Activated B cell treated with CpG ODN at 0.5 μM for 24 hours (primary cell): Measurements from ENCODE around the gene DIP2C. TPM values are rescaled to one million over a fixed set of nuclear protein-coding genes. Genes with fewer than 3 reads are reported as not detected.

Experiments
- ATAC-seq: fragments of 200-7000 bp; cut with Tn5 transposase; one replicate; pipeline ENCODE4 v1.10.0; 2021; ENCODE audit warnings: low read depth, mild to moderate bottlenecking, moderate library complexity
- CTCF ChIA-PET: fragments of 350-600 bp; sonication (Branson Sonifier 250); formaldehyde crosslinking; loops from one replicate; lab custom pipeline; 2021; ENCODE audit warnings: antibody characterized with exemption; lab: Charles Lee
- POLR2A ChIA-PET: fragments of 350-600 bp; sonication (Branson Sonifier 250); formaldehyde crosslinking; loops from one replicate; lab custom pipeline; 2021; ENCODE audit warnings: antibody characterized with exemption; lab: Charles Lee
- DNase-seq: peaks from one replicate; pipeline ENCODE4 v3.0.0; 2022
- H3K27ac Mint-ChIP-seq: one replicate; pipeline ENCODE4 v1.8.0; 2020; ENCODE audit warnings: mixed read lengths
- H3K27me3 Mint-ChIP-seq: one replicate; pipeline ENCODE4 v1.8.0; 2021; ENCODE audit warnings: mixed read lengths
- H3K36me3 Mint-ChIP-seq: one replicate; pipeline ENCODE4 v1.8.0; 2021; ENCODE audit warnings: low read depth, mixed read lengths
- H3K4me1 Mint-ChIP-seq: one replicate; pipeline ENCODE4 v1.8.0; 2021; ENCODE audit warnings: mixed read lengths
- H3K4me3 Mint-ChIP-seq: one replicate; pipeline ENCODE4 v1.8.0; 2020; ENCODE audit warnings: mild to moderate bottlenecking, mixed read lengths
- H3K9me3 Mint-ChIP-seq: one replicate; pipeline ENCODE4 v1.8.0; 2020; ENCODE audit warnings: mixed read lengths
- intact Hi-C: fragments of 100-400 bp; cut with micrococcal nuclease; formaldehyde crosslinking; loops from one replicate; pipeline ENCODE4 v1.15.1; 2024
- total RNA-seq: library from RNA; stranded (reverse); gene quantifications from 2 replicates; pipeline ENCODE4 v1.2.3, GENCODE V29; 2022
- TF ChIP-seq, protein P1 (sequence below): fragments of 200-600 bp; IDR thresholded peaks from one replicate; pipeline ENCODE4 v1.8.0; 2022; ENCODE audit warnings: antibody characterized with exemption, mild to moderate bottlenecking

The DIP2C gene
- total RNA-seq, 1 donor from 2014 or later = 0.49 TPM

- ATAC-seq (peak; percentile 56), DNase-seq (no peak)
- intact Hi-C loops = loop anchor here (1.0 kb wide), 1 partner anchor 15 kb away; no protein-coding TSS in a partner anchor
- POLR2A ChIA-PET = interaction anchor here (0.6 to 1.2 kb wide), 2 partner anchors 20 to 33 kb away, joined by 3 read pairs; no protein-coding TSS in a partner anchor
- Mint-ChIP-seq H3K9me3 (peaks cover 3% of the 10 kb centered on the region), H3K4me3 (peak overlapping the region; percentile 81), H3K27me3 (no peaks in the 10 kb centered on the region), H3K4me1 (peaks cover 42% of the 10 kb centered on the region), H3K36me3 (no peaks in the 10 kb centered on the region), H3K27ac (peak overlapping the region; percentile 79)
- CTCF ChIA-PET = no interaction called here
- TF ChIP-seq, protein P1, sequence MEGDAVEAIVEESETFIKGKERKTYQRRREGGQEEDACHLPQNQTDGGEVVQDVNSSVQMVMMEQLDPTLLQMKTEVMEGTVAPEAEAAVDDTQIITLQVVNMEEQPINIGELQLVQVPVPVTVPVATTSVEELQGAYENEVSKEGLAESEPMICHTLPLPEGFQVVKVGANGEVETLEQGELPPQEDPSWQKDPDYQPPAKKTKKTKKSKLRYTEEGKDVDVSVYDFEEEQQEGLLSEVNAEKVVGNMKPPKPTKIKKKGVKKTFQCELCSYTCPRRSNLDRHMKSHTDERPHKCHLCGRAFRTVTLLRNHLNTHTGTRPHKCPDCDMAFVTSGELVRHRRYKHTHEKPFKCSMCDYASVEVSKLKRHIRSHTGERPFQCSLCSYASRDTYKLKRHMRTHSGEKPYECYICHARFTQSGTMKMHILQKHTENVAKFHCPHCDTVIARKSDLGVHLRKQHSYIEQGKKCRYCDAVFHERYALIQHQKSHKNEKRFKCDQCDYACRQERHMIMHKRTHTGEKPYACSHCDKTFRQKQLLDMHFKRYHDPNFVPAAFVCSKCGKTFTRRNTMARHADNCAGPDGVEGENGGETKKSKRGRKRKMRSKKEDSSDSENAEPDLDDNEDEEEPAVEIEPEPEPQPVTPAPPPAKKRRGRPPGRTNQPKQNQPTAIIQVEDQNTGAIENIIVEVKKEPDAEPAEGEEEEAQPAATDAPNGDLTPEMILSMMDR = no peak
Measured at GRCh38 chr10:299512-299911, 390.0 kb downstream of the DIP2C start.

DNA sequence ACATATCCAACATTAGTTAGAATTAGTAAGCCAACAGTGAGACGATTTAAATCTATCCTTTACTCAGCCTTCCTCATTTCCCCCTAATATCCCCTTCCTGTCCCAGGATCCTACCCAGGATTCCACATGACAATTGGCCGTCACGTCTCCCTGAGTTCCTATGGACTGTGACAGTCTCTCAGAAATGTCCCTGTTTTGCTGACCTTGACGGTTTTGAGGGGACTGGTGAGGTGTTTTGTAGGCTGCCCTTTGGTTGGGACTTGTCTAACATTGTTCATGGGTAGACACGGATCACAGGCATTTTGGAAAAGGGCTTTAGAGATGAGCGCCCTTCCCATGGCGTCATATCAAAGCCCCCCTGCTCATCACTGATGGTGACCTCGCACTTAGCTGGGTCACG, 391.4 kb downstream of the DIP2C start:
- no peak for DNase-seq
- H3K9me3 Mint-ChIP-seq = peaks cover 3% of the 10 kb centered on the region
- TF ChIP-seq, protein P1 = no peak
- peaks cover 47% of the 10 kb centered on the region for H3K4me1 Mint-ChIP-seq
- intact Hi-C loops = no loop called here
- CTCF ChIA-PET = no interaction called here
- H3K27ac Mint-ChIP-seq = no peak overlapping the region
- peaks cover 1% of the 10 kb centered on the region for H3K36me3 Mint-ChIP-seq
- POLR2A ChIA-PET = interaction anchor here (0.6 kb wide), 1 partner anchor 12 kb away, joined by 6 read pairs; no protein-coding TSS in a partner anchor
- no peak overlapping the region for H3K4me3 Mint-ChIP-seq
- no peak for ATAC-seq
- H3K27me3 Mint-ChIP-seq = no peaks in the 10 kb centered on the region

GRCh38 chr10:297567-297966, 391.9 kb downstream of the DIP2C start:
- H3K36me3 Mint-ChIP-seq = peaks cover 1% of the 10 kb centered on the region
- POLR2A ChIA-PET = interaction anchor here (0.6 kb wide), 1 partner anchor 12 kb away, joined by 6 read pairs; no protein-coding TSS in a partner anchor
- intact Hi-C loops = no loop called here
- peaks cover 49% of the 10 kb centered on the region for H3K4me1 Mint-ChIP-seq
- no peak overlapping the region for H3K27ac Mint-ChIP-seq
- DNase-seq = no peak
- H3K9me3 Mint-ChIP-seq = peaks cover 3% of the 10 kb centered on the region
- CTCF ChIA-PET = no interaction called here
- H3K4me3 Mint-ChIP-seq = no peak overlapping the region
- TF ChIP-seq, protein P1 = no peak
- no peaks in the 10 kb centered on the region for H3K27me3 Mint-ChIP-seq
- ATAC-seq = no peak

- H3K27ac Mint-ChIP-seq = no peak overlapping the region
- ATAC-seq = no peak
- TF ChIP-seq, protein P1 = no peak
Measured at GRCh38 chr10:293636-294035, 395.8 kb downstream of the DIP2C start.

DNA sequence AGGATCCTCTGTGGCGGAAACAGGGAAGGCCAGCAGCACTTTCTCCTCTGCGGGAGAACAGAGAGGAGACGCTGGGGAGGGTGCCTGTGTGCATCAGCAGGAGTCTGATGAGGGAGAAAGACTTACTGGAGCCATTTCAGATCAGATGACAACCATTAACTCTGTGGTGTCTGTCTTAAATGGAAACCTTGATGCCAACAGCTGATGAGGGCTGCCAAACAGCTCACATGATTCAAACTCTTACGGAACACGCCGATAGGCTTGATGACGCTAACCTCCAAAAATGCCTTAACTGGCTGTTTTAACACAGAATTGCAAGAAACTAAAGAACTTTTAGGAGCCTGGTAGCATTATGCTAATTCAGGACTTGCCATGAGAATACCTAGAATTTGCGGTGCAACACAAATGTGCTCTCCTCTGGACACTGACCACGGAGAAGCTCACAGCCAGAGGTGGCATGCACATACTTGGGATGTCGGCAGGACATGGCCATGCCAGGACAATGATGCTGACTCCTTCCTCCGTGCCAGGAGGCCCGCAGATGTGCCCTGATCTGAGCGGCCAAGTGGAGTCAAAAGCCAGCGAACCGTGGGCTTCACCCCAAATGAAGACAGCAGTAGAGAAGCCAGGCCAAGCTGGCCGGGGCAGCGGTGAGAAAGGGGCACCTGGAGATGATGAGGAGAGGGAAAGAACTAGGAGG, 399.3 kb downstream of the DIP2C start:
- ATAC-seq (no peak), DNase-seq (no peak)
- H3K4me3 Mint-ChIP-seq = no peak overlapping the region
- ChIA-PET POLR2A (no interaction called here), CTCF (no interaction called here)
- intact Hi-C loops = no loop called here
- TF ChIP-seq, protein P1 = no peak
- H3K4me1 Mint-ChIP-seq = peaks cover 19% of the 10 kb centered on the region
- peaks cover 14% of the 10 kb centered on the region for H3K36me3 Mint-ChIP-seq
- H3K9me3 Mint-ChIP-seq = no peaks in the 10 kb centered on the region
- H3K27me3 Mint-ChIP-seq = no peaks in the 10 kb centered on the region
- H3K27ac Mint-ChIP-seq = no peak overlapping the region

More at GRCh38 chr10:293636-294035, 395.8 kb downstream of the DIP2C start:
- ChIA-PET CTCF (no interaction called here), POLR2A (no interaction called here)
- Mint-ChIP-seq H3K4me3 (no peak overlapping the region), H3K27me3 (no peaks in the 10 kb centered on the region), H3K4me1 (peaks cover 28% of the 10 kb centered on the region), H3K36me3 (peaks cover 5% of the 10 kb centered on the region), H3K9me3 (peaks cover 3% of the 10 kb centered on the region)
- no peak for DNase-seq
- intact Hi-C loops = no loop called here
